Loucy (cell line): ENCODE results near the gene ELN.

Experiments used
- H2AFZ ChIP-seq: fragments of 200-600 bp; sonication (generic); 2 replicates; pipeline ENCODE4 v1.6.0; 2016; ENCODE audit warnings: antibody characterized with exemption, mild to moderate bottlenecking, low read length, moderate library complexity
- H3F3A ChIP-seq: fragments of 200-600 bp; 2 replicates; pipeline ENCODE4 v1.6.0; 2016; ENCODE audit warnings: antibody characterized with exemption, low read depth, mild to moderate bottlenecking
- H3K27me3 ChIP-seq: fragments of 200-600 bp; sonication (generic); 2 replicates; pipeline ENCODE4 v1.6.1; 2014; ENCODE audit warnings: low read length, mild to moderate bottlenecking; ENCODE audit not compliant: insufficient read depth, poor library complexity, severe bottlenecking
- H3K36me3 ChIP-seq: fragments of 200-600 bp; sonication (generic); 2 replicates; pipeline ENCODE4 v1.6.1; 2016; ENCODE audit warnings: low read length; ENCODE audit not compliant: insufficient read depth
- H3K4me1 ChIP-seq: fragments of 200-600 bp; sonication (generic); 2 replicates; pipeline ENCODE4 v1.5.1; 2014; ENCODE audit warnings: low read length, mild to moderate bottlenecking; ENCODE audit not compliant: insufficient read depth, poor library complexity, severe bottlenecking
- H3K4me2 ChIP-seq: fragments of 200-600 bp; sonication (generic); 2 replicates; pipeline ENCODE4 v1.6.0; 2014; ENCODE audit warnings: antibody characterized with exemption, low read length, low read depth, mild to moderate bottlenecking; ENCODE audit not compliant: poor library complexity, severe bottlenecking
- H3K4me3 ChIP-seq: fragments of 200-600 bp; sonication (generic); 2 replicates; pipeline ENCODE4 v1.5.1; 2014; ENCODE audit warnings: low read length, mild to moderate bottlenecking, mixed read lengths; ENCODE audit not compliant: poor library complexity, severe bottlenecking
- H3K79me2 ChIP-seq: fragments of 200-600 bp; sonication (generic); 2 replicates; pipeline ENCODE4 v1.6.1; 2014; ENCODE audit warnings: low read length; ENCODE audit not compliant: insufficient read depth
- H3K9ac ChIP-seq: fragments of 200-600 bp; sonication (generic); 2 replicates; pipeline ENCODE4 v1.6.0; 2014; ENCODE audit warnings: mild to moderate bottlenecking, low read depth, low read length, moderate library complexity; ENCODE audit not compliant: poor library complexity, severe bottlenecking
- H3K9me2 ChIP-seq: fragments of 200-600 bp; sonication (generic); replicated peaks from 2 replicates; pipeline ENCODE4 v1.6.1; 2016; ENCODE audit warnings: low read depth, low read length, mixed read lengths
- H3K9me3 ChIP-seq: fragments of 200-600 bp; sonication (generic); 2 replicates; pipeline ENCODE4 v1.6.1; 2014; ENCODE audit warnings: mild to moderate bottlenecking, antibody characterized with exemption, low read length, low read depth; ENCODE audit not compliant: insufficient read depth
- H4K20me1 ChIP-seq: fragments of 200-600 bp; sonication (generic); 2 replicates; pipeline ENCODE4 v1.6.0; 2014; ENCODE audit warnings: antibody characterized with exemption, low read length, mild to moderate bottlenecking; ENCODE audit not compliant: insufficient read depth, poor library complexity, severe bottlenecking
- CTCF ChIP-seq: fragments of 200-600 bp; sonication (generic); conservative IDR thresholded peaks from 2 replicates; pipeline ENCODE4 v1.5.1; 2014; ENCODE audit warnings: mild to moderate bottlenecking, antibody characterized with exemption, low read length
- EZH2phosphoT487 ChIP-seq: fragments of 200-600 bp; IDR thresholded peaks from 2 replicates; pipeline ENCODE4 v1.6.1; 2018; ENCODE audit warnings: antibody characterized with exemption, mild to moderate bottlenecking, moderate library complexity, borderline replicate concordance

Gene ELN

GRCh38 chr7:74061840-74062539, 34.0 kb downstream of the ELN start:
- Histone ChIP-seq H3K9me3 (no peaks in the 10 kb centered on the region), H3K4me3 (no peak overlapping the region)

GRCh38 chr7:74063223-74063641, 35.3 kb downstream of the ELN start:
- Histone ChIP-seq H3K27me3 (no peaks in the 10 kb centered on the region), H3K36me3 (no peaks in the 10 kb centered on the region), H3K9me3 (no peaks in the 10 kb centered on the region), H3K79me2 (no peaks in the 10 kb centered on the region), H3K4me2 (no peak overlapping the region), H3K4me1 (no peaks in the 10 kb centered on the region), H3K9me2 (no peaks in the 10 kb centered on the region), H3K4me3 (no peak overlapping the region), H3F3A (no peaks in the 10 kb centered on the region), H3K9ac (no peak overlapping the region), H4K20me1 (no peaks in the 10 kb centered on the region), H2AFZ (no peak overlapping the region)
- TF ChIP-seq EZH2phosphoT487 (no peak), CTCF (no peak)

More at GRCh38 chr7:74061840-74062539, 34.0 kb downstream of the ELN start:
- Histone ChIP-seq H3K9me2 (no peaks in the 10 kb centered on the region), H3K4me2 (no peak overlapping the region), H3F3A (no peaks in the 10 kb centered on the region), H2AFZ (no peak overlapping the region), H3K79me2 (no peaks in the 10 kb centered on the region), H3K9ac (no peak overlapping the region), H4K20me1 (no peaks in the 10 kb centered on the region), H3K4me1 (no peaks in the 10 kb centered on the region), H3K27me3 (no peaks in the 10 kb centered on the region), H3K36me3 (no peaks in the 10 kb centered on the region)
- no peak for TF ChIP-seq EZH2phosphoT487
- no peak for TF ChIP-seq CTCF

GRCh38 chr7:74063646-74064045, 35.7 kb downstream of the ELN start:
- Histone ChIP-seq H3K9me2 (no peaks in the 10 kb centered on the region), H3K79me2 (no peaks in the 10 kb centered on the region), H2AFZ (no peak overlapping the region), H3K27me3 (no peaks in the 10 kb centered on the region), H3K9me3 (no peaks in the 10 kb centered on the region), H3K36me3 (no peaks in the 10 kb centered on the region), H3K4me2 (no peak overlapping the region), H4K20me1 (no peaks in the 10 kb centered on the region), H3F3A (no peaks in the 10 kb centered on the region), H3K4me1 (no peaks in the 10 kb centered on the region), H3K4me3 (no peak overlapping the region), H3K9ac (no peak overlapping the region)
- TF ChIP-seq EZH2phosphoT487 (no peak), CTCF (no peak)
